K562 (cell line): ENCODE results near the gene KRT14.

ENCODE experiments used
- ARID3A ChIP-seq: IDR thresholded peaks from 2 replicates; pipeline ENCODE4 v1.6.1; 2012; ENCODE audit warnings: low read depth, low read length, improper control_type of control experiment, borderline replicate concordance
- CHD4 ChIP-seq: fragments of 200-600 bp; sonication (generic); IDR thresholded peaks from 3 replicates; pipeline ENCODE4 v1.6.1; 2012; ENCODE audit warnings: low read depth, mild to moderate bottlenecking, mixed read lengths, low read length, inconsistent platforms; ENCODE audit not compliant: insufficient read depth, insufficient replicate concordance, poor library complexity, severe bottlenecking
- CTCF ChIP-seq, 3 experiments: IDR thresholded peaks in 2 of 3; conservative IDR thresholded peaks in 1 of 3; 2 replicates each; pipeline ENCODE4 v1.5.1; 2011 to 2012; ENCODE audit warnings: low read length in 3 of 3, mild to moderate bottlenecking in 3 of 3, control low read depth in 2 of 3, improper control_type of control experiment in 1 of 3, inconsistent platforms in 1 of 3, low read depth in 1 of 3, mixed read lengths in 1 of 3, moderate library complexity in 1 of 3; ENCODE audit not compliant: insufficient read depth in 2 of 3
- ELF1 ChIP-seq: fragments of 200-800 bp; sonication (Bioruptor generic); IDR thresholded peaks from 2 replicates; pipeline ENCODE4 v1.6.1; 2016; ENCODE audit warnings: missing genetic modification characterization, missing compliant biosample characterization
- PATZ1 ChIP-seq: fragments of 250-450 bp; sonication (Bioruptor Pico); IDR thresholded peaks from 2 replicates; pipeline ENCODE4 v1.5.0; 2020; ENCODE audit warnings: mild to moderate bottlenecking, borderline replicate concordance
- PKNOX1 ChIP-seq: fragments of 450-650 bp; IDR thresholded peaks from 2 replicates; pipeline ENCODE4 v1.6.1; 2016
- ZKSCAN1 ChIP-seq: fragments of 150-350 bp; IDR thresholded peaks from 2 replicates; pipeline ENCODE4 v1.6.1; 2016; ENCODE audit warnings: low read depth, low read length
- ZNF140 ChIP-seq: fragments of 250-450 bp; sonication (Bioruptor Pico); IDR thresholded peaks from 2 replicates; pipeline ENCODE4 v1.8.0; 2021; ENCODE audit warnings: moderate library complexity, mild to moderate bottlenecking, inconsistent platforms
- ZNF274 ChIP-seq: IDR thresholded peaks from 2 replicates; pipeline ENCODE4 v1.6.1; 2011; ENCODE audit warnings: low read depth, mild to moderate bottlenecking, low read length, moderate library complexity, borderline replicate concordance
- ZNF584 ChIP-seq: fragments of 200-800 bp; sonication (Bioruptor generic); IDR thresholded peaks from 2 replicates; pipeline ENCODE4 v1.6.1; 2016; ENCODE audit warnings: low read depth, mild to moderate bottlenecking, missing genetic modification characterization, missing compliant biosample characterization
- ZNF592 ChIP-seq: fragments of 450-650 bp; IDR thresholded peaks from 2 replicates; pipeline ENCODE4 v1.6.1; 2017; ENCODE audit warnings: antibody characterized with exemption, mild to moderate bottlenecking
- ZSCAN29 ChIP-seq: fragments of 450-650 bp; IDR thresholded peaks from 2 replicates; pipeline ENCODE4 v1.6.1; 2017

- TF ChIP-seq ZNF592 (no peak), CHD4 (no peak), ZSCAN29 (no peak), PKNOX1 (no peak), CTCF (IDR thresholded peaks at IDR 0.05 in 2 of 3, conservative IDR thresholded peaks at IDR 0.05 in 1 of 3; ENCODE audit: insufficient read depth in 2 of 3, low read depth in 1 of 3, low read length in 3 of 3) (no peak), ZNF584 (CRISPR knock-in tag) (no peak), ARID3A (no peak), ZNF274 (no peak), ZKSCAN1 (no peak), PATZ1 (CRISPR knock-in tag) (no peak), ELF1 (tag) (no peak), ZNF140 (no peak)
These were observed 53.6 kb downstream of the KRT14 start for GRCh38 chr17:41532947-41533570.
